GM19193 (cell line): ENCODE measurements around the gene PPP2R2B.

Experiments
- POLR2A ChIP-seq: IDR thresholded peaks from 4 replicates; pipeline ENCODE4 v1.6.1; 2011; ENCODE audit not compliant: insufficient read depth, insufficient read length; ENCODE audit errors: extremely low read depth

The PPP2R2B gene

DNA sequence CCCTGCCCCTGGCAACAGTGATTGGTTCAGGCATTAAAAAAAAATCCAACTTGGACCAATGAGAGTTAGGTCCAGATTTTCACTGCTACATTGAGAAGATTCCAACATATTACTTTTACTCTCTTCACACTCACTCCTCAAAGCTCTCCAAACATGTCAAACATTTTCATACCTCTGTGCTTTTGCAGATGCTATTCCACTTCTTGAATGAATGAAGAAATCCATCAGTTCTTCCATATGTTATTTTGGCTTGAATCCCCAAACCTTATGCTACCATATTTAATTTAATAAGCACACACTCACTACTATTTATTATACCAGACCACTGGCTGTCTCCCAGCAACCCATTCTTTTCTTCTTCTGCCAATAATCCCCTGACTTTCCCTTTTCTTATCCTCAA lies 87.1 kb downstream of the PPP2R2B start:
- TF ChIP-seq POLR2A = no peak

DNA sequence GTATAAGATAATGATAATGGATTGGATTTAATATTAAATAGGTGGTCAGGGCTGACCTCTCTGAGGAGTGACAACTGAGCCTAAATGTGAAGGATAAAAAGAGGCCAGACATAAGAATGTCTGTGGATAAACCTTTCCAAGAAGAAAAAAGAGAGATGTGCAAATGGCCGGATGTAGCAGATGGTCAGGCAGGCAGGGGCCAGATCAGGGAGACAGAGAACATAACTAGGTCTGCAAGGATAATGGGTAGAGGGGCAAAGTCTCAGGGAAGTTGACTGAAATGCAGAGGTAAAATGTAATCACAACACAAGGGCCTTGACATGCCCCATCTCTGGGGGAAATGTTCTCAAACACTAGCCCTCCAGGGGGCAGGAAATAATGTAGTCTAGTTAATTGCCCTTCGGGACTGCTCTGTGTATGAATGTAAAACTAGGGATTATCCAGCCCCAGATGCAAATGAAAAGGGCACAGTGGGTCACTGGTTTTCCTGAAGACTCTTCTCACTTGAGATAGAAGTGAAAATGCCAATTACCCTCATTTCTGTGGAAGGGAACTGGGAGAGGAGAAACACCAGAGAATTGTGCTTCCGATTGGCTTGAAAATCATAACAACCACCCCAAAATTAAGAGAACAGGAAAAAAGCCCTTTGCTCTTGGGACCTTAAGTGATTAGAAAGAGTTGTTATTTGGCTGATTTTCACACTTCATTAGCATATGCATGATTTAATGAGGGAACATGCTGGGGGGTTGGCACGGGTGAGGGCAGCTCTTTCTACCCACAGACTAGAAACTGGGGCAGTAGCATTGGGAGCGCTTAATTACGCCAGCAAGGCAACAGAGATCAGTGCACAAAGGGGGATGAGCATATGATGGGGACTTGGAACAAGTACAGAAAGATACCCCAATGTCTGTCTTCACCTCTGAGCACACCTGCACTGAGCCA lies 88.6 kb downstream of the PPP2R2B start:
- TF ChIP-seq POLR2A = no peak

DNA sequence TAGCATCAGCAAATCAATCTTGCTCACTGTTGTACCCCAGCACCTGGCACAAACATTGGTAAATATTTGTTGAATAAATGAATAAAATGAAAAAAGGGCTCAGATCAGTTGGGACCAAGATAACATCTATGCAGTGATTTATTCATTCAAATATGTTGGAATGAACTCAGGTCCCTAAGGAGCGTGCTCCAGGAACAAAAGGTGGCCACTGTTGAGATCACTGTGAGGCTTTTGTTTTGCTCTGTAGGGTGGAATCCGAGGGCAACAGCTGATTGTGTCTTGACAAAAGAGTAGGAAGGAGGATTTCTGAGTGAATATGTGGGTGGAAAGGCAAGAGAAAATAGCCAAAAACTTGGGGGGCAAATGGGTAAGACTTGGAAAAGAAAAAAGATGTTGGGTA lies 89.7 kb downstream of the PPP2R2B start:
- TF ChIP-seq POLR2A = no peak

DNA sequence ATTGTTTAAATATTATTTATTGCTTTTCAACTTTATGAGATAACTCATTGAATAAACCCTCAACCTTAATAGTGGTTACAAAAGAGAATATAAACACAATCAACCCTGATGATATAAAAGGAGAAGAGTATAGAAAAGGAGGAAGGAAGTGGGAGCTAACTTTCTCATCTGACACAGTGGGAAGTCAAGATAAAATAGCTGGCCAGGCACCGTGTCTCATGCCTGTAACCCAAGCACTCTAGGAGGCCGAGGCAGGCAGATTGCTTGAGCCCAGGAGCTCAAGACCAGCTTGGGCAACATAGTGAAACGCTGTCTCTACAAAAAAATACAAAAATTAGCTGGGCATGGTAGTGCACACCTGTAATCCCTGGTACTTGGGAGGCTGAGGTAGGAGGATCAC lies 93.5 kb downstream of the PPP2R2B start:
- TF ChIP-seq POLR2A = no peak

DNA sequence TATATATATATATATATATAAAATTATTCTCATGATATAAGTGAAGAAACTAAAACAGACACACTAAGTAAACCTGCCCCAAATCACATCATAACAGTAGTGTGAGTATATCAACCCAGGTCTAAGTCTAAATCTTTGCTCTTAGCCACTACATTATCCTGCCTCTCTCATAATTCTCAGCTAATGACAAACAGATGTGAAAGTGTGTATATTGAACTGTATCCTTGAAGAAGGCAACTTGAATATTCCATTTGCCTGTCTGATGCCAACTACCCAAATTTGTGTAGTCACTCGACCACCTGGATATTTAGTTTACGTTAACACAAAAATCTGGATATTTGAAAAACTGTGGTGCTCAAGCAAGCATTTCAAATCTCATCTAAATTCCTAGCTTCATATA lies 97.4 kb downstream of the PPP2R2B start:
- TF ChIP-seq POLR2A = no peak

DNA sequence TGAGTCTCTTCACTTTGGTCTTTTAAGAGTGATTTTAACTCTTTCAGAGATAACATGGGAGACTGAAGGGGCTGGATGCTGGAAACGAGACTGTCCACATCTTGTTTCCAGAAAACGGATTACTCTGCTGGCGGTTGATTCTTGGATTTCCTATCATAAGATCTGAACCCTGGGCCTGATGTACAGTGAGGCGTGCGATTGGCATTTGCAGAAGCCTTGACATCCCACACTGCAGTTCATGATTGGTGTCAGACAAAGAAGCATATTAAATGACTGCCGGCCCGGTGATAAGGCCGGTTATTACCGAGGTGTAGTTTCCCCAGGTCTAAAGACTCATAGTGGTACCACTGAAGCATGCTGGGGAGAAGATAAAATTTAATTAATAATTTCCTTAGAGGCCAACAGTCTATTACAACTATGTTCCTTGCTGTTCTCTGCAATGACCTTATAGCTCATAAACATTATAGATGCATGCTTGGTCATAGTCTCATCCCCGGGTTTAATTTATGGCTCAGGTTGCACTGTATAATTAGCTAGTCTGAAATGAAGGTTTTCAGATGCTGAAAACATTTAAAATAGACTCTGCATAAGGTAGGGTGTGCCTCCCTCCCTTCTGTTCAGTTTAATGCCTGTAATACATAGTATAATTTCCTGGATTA lies 99.2 kb downstream of the PPP2R2B start:
- TF ChIP-seq POLR2A = no peak

DNA sequence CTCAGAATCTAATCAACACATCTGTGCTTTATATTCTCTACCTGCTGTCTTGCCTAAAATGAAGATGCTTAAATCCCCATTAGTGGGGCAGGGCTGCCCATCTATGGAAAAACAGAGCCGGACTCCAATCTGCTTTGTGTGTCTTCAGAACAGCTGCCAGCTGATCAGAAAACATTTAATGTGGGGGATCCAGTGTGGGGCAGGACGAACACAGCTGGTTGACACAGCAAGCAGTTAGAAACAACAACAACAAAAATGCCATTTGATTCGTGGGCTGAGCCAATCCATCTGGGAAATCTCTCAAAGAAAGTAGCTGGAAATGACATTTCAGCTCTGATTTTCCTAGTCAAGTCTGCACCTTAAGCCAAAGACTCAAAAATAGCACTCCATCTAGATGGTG lies 99.8 kb downstream of the PPP2R2B start:
- TF ChIP-seq POLR2A = no peak

DNA sequence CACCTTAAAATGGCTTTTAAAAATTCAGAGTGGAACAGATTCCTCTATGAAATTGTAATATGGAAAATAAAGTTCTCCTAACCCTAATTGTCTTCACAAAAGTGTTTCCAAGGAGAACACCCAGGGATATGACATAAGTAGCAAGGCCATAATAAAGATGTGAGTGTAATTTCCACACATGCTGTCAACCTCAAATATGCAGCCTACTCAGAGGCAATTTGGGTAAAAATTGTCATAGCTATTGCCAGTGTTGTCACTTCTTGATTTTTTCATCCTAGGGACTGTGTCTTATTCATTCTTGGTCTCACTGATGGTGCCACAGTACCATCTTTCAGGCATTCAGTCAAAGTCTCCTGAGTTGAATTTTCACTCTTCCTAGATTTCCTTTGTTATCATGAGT lies 100.3 kb downstream of the PPP2R2B start:
- TF ChIP-seq POLR2A = no peak

DNA sequence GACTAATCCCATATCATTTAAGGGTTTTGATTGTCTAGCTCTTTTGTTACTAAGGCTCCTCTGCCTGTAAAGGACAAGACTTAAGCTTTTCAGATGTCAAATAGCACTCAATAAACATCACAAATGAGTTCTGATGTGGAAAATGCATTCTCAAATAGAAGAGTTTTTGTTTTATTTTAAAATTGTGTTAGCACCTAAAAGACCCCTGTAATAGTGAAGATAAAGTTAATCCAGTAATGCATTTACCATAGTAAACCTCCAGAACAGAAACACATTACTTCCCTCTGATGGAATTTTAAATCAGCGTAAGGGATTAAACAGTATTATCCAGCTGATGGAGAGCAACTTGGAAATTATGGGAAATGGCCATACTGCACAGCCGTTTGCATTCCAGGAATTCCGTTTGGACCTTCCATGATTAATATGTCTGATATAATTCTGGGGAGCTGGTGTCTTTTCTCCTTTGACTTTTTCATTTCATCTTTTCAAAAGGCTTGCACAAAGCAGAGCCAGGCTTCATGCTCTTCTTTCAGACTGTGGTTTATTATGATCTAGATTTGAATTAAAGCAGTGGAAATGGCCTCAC lies 105.6 kb downstream of the PPP2R2B start:
- TF ChIP-seq POLR2A = no peak

DNA sequence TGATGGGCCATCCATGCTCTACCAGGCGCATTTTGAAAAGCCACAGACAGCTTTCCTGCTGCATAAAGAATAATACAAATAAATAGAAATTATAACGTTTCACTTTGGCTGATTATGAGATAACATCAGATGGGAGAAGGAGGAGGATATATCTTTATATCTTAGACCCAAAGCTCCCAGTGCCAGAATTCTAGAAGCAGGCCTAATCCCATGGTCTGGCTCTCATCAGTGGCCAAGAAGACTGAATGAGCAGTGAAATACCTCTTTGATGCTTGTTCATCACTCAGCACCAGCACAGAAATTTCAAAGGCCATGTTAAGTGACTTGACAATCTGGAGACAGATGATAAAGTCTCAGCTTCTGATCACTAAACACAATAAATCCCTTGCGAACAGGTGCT lies 107.6 kb downstream of the PPP2R2B start:
- no peak for TF ChIP-seq POLR2A

DNA sequence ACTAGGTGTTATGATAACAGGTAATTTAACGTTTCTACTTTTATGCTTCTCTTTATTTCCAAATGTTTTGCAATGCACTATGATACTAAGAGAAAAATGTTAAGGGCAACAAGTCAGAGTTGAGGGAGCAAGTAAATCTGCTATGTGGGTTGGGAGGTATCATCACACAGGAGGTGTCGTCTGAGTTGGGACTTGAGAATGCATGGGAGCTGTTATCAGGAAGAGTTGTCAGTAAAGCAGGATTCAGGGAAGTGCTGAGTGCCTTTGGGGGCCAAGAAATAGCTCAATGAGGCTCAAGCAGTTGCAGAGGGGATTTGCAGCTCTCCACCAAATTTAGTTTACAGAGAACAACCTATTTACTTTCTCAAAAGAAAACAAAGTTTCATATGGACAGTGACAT lies 108.0 kb downstream of the PPP2R2B start:
- TF ChIP-seq POLR2A = no peak

DNA sequence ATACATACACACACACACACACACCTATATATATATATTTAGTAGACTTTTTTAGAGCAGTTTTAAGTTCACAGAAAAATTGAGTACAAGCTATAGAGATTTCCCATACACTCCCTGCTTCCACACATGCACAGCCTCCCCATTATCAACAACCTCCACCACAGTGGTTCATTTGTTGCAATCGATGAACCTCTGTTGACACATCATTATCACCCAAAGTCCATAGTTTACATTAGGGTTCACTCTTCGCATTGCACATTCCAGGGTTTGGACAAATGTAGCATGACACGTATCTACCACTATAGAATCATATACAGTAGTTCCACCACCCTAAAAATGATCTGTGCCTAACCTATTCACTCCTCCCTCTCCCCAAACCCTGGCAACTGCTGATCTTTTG lies 111.0 kb downstream of the PPP2R2B start:
- TF ChIP-seq POLR2A = no peak

DNA sequence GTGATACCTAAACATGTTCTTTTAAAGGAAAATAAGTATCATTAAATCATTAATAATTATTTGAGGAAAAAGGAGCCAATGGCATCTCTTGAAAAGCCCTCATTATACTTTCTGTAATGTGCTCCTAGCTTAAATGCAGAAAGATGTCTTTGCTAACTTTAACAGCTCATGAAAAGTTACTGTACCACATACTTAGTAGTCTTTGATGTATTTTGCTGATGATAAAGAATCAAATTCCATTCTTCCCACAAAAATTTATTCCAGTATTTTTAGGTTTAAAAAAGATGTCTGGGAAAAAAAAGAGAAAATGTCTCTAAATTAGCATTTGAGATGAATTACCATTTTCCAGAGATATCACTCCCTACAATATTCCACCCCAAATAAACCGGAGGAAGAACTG lies 112.5 kb downstream of the PPP2R2B start:
- no peak for TF ChIP-seq POLR2A

DNA sequence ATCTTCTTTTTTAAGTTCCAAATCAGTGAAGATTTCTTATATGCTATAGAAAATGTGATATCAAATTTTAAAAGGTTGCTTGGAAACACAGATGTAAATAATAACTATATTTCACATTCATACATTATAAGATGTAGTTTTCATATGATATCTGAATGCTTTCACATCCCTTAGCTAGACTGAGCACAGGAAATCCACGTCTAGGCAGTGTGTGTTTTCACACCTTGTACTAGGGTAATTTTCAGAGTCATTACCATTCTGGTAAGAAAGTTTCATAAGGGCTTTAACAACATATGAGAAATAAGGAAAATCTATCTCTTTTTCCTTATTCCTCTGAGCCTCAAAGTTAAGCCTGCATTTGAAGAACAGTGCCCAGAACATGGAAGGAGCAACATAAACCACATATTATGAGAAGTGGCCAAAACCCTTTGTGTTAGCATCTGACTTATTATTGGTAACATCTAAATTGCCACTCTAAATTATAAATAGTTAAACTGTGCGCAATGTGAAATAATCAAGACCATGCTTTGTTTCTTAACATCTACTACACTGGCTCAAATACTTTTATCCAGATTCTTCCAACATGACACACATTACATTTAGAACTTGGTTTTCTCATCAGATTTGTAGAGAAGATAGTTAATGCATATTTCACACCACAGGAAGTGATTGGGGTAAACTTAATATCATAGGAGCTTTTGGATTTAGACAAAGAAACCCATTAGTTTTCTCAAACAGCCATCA lies 113.3 kb downstream of the PPP2R2B start:
- TF ChIP-seq POLR2A = no peak

DNA sequence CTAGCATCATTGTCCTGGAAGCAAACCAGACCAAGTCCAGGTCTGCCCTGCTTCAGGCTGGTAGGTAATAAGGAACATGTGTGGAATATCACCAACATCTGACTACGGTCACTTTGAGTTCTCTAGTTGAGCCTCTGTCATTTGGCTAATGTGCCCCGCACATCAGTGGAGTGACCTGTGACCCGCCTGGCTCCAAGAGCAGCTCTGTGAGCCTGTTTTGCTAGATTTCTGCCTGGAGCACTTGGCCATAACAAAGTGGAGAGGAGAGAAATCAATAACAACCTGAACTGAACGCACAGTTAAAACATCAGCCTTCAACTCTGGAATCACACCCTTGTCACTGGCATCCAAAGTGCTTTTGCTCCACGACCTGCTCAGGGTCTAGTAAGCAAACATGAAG lies 115.7 kb downstream of the PPP2R2B start:
- TF ChIP-seq POLR2A = no peak
